Neural progenitor cell (in vitro differentiated cells): ENCODE data around the gene P3H2. TPM values are rescaled to one million over a fixed set of nuclear protein-coding genes. Genes with fewer than 3 reads are reported as not detected.

Source experiments
- DNase-seq: peaks from one replicate; pipeline ENCODE4 v3.0.0-alpha.2; 2016; ENCODE audit warnings: low spot score
- H2AFZ ChIP-seq: fragments of 200-600 bp; sonication (generic); replicated peaks from 2 replicates; pipeline ENCODE4 v1.6.1; 2016; ENCODE audit warnings: antibody characterized with exemption
- H3F3A ChIP-seq: fragments of 200-600 bp; sonication (generic); 2 replicates; pipeline ENCODE4 v1.6.1; 2016; ENCODE audit warnings: antibody characterized with exemption, low read depth
- H3K27ac ChIP-seq: fragments of 200-600 bp; sonication (generic); 2 replicates; pipeline ENCODE4 v1.5.1; 2016; ENCODE audit warnings: mild to moderate bottlenecking
- H3K27me3 ChIP-seq: fragments of 200-600 bp; sonication (generic); 2 replicates; pipeline ENCODE4 v1.6.1; 2016; ENCODE audit warnings: mild to moderate bottlenecking, moderate library complexity
- H3K36me3 ChIP-seq: fragments of 200-600 bp; sonication (generic); 2 replicates; pipeline ENCODE4 v1.5.1; 2016
- H3K4me1 ChIP-seq: fragments of 200-600 bp; sonication (generic); 2 replicates; pipeline ENCODE4 v1.6.1; 2016; ENCODE audit warnings: mixed run types
- H3K4me2 ChIP-seq: fragments of 200-600 bp; sonication (generic); 2 replicates; pipeline ENCODE4 v1.6.1; 2016
- H3K4me3 ChIP-seq: fragments of 200-600 bp; sonication (generic); 2 replicates; pipeline ENCODE4 v1.5.1; 2016
- H3K79me2 ChIP-seq: fragments of 200-600 bp; sonication (generic); 2 replicates; pipeline ENCODE4 v1.6.1; 2016; ENCODE audit warnings: low read depth
- H3K9ac ChIP-seq: fragments of 200-600 bp; sonication (generic); 2 replicates; pipeline ENCODE4 v1.6.1; 2016
- H3K9me3 ChIP-seq: fragments of 200-600 bp; sonication (generic); 2 replicates; pipeline ENCODE4 v1.5.1; 2016; ENCODE audit warnings: low read depth
- H4K20me1 ChIP-seq: fragments of 200-600 bp; sonication (generic); 2 replicates; pipeline ENCODE4 v1.6.1; 2016; ENCODE audit warnings: low read depth
- H3K27ac Mint-ChIP-seq: 3 replicates; pipeline ENCODE4 v1.8.0; 2021; ENCODE audit warnings: mixed read lengths
- H3K27me3 Mint-ChIP-seq: 2 replicates; pipeline ENCODE4 v1.8.0; 2022; ENCODE audit warnings: low read depth, mild to moderate bottlenecking, inconsistent platforms, moderate library complexity, mixed read lengths; ENCODE audit not compliant: insufficient read depth
- H3K36me3 Mint-ChIP-seq: 3 replicates; pipeline ENCODE4 v1.8.0; 2021; ENCODE audit warnings: mixed read lengths
- H3K4me1 Mint-ChIP-seq: 3 replicates; pipeline ENCODE4 v1.8.0; 2021; ENCODE audit warnings: mixed read lengths
- H3K4me3 Mint-ChIP-seq: 3 replicates; pipeline ENCODE4 v1.8.0; 2021; ENCODE audit warnings: mild to moderate bottlenecking, moderate library complexity, mixed read lengths
- H3K9me3 Mint-ChIP-seq: 3 replicates; pipeline ENCODE4 v1.8.0; 2020; ENCODE audit warnings: mixed read lengths
- CTCF ChIP-seq: fragments of 200-600 bp; sonication (generic); IDR thresholded peaks from 2 replicates; pipeline ENCODE4 v1.5.1; 2017; ENCODE audit warnings: antibody characterized with exemption, mild to moderate bottlenecking
- EZH2 ChIP-seq: fragments of 200-600 bp; sonication (generic); IDR thresholded peaks from 2 replicates; pipeline ENCODE4 v1.6.1; 2017; ENCODE audit warnings: antibody characterized with exemption, mild to moderate bottlenecking, moderate library complexity
- EZH2phosphoT487 ChIP-seq: fragments of 200-600 bp; sonication (generic); IDR thresholded peaks from 2 replicates; pipeline ENCODE4 v1.6.1; 2017; ENCODE audit warnings: antibody characterized with exemption
- total RNA-seq: library from RNA; depleted of rRNA; stranded (reverse); fragments of >200 nt; gene quantifications from 2 replicates; pipeline ENCODE4 v1.2.3, GENCODE V29; 2015; ENCODE audit warnings: low replicate concordance

Gene P3H2
- total RNA-seq, 1 donor from 2014 or later, result 21.4 TPM

GRCh38 chr3:189990826-189991225, 129.9 kb downstream of the P3H2 start:
- no peak overlapping the region for H3K27ac ChIP-seq
- no peak overlapping the region for H2AFZ ChIP-seq
- H3K4me1 ChIP-seq, result peaks cover 13% of the 10 kb centered on the region
- no peak overlapping the region for H3K4me3 Mint-ChIP-seq
- no peak overlapping the region for H3K4me2 ChIP-seq
- no peak overlapping the region for H3K9ac ChIP-seq
- H3K36me3 Mint-ChIP-seq, result peaks cover 10% of the 10 kb centered on the region
- H4K20me1 ChIP-seq, result no peaks in the 10 kb centered on the region
- DNase-seq, result no peak
- no peaks in the 10 kb centered on the region for H3K9me3 Mint-ChIP-seq
- H3K27me3 Mint-ChIP-seq, result peaks cover 2% of the 10 kb centered on the region
- H3K9me3 ChIP-seq, result no peaks in the 10 kb centered on the region
- H3K4me1 Mint-ChIP-seq, result peaks cover 6% of the 10 kb centered on the region
- no peak overlapping the region for H3K27ac Mint-ChIP-seq
- TF ChIP-seq EZH2, result no peak
- TF ChIP-seq EZH2phosphoT487, result no peak
- TF ChIP-seq CTCF, result no peak
- no peaks in the 10 kb centered on the region for H3K27me3 ChIP-seq
- H3K79me2 ChIP-seq, result no peaks in the 10 kb centered on the region
- H3K4me3 ChIP-seq, result no peak overlapping the region
- H3F3A ChIP-seq, result no peaks in the 10 kb centered on the region
- no peaks in the 10 kb centered on the region for H3K36me3 ChIP-seq

- Mint-ChIP-seq H3K4me1 (no peaks in the 10 kb centered on the region), H3K36me3 (peaks cover 6% of the 10 kb centered on the region), H3K9me3 (no peaks in the 10 kb centered on the region), H3K27ac (no peak overlapping the region), H3K27me3 (no peaks in the 10 kb centered on the region), H3K4me3 (no peak overlapping the region)
- DNase-seq, result no peak
- no peak overlapping the region for H3K27ac ChIP-seq
- H3K4me2 ChIP-seq, result no peak overlapping the region
- H3K4me3 ChIP-seq, result no peak overlapping the region
- no peak for TF ChIP-seq CTCF
- TF ChIP-seq EZH2, result no peak
- no peak for TF ChIP-seq EZH2phosphoT487
- H3K9me3 ChIP-seq, result no peaks in the 10 kb centered on the region
- no peak overlapping the region for H3K9ac ChIP-seq
- H3K36me3 ChIP-seq, result no peaks in the 10 kb centered on the region
- H3K79me2 ChIP-seq, result no peaks in the 10 kb centered on the region
- no peaks in the 10 kb centered on the region for H4K20me1 ChIP-seq
- H3F3A ChIP-seq, result no peaks in the 10 kb centered on the region
- no peak overlapping the region for H2AFZ ChIP-seq
- no peaks in the 10 kb centered on the region for H3K4me1 ChIP-seq
- no peaks in the 10 kb centered on the region for H3K27me3 ChIP-seq
Measured at GRCh38 chr3:189988854-189989253, 131.8 kb downstream of the P3H2 start.

GRCh38 chr3:189988322-189988721, 132.4 kb downstream of the P3H2 start:
- no peaks in the 10 kb centered on the region for H3K4me1 Mint-ChIP-seq
- H3K27ac ChIP-seq, result no peak overlapping the region
- no peaks in the 10 kb centered on the region for H3K27me3 ChIP-seq

More at GRCh38 chr3:189988322-189988721, 132.4 kb downstream of the P3H2 start:
- Histone ChIP-seq H3K36me3 (no peaks in the 10 kb centered on the region), H3K4me3 (no peak overlapping the region), H3K4me2 (no peak overlapping the region), H3F3A (no peaks in the 10 kb centered on the region), H3K9me3 (no peaks in the 10 kb centered on the region), H3K4me1 (no peaks in the 10 kb centered on the region), H3K9ac (no peak overlapping the region), H2AFZ (no peak overlapping the region), H4K20me1 (no peaks in the 10 kb centered on the region), H3K79me2 (no peaks in the 10 kb centered on the region)
- no peak for TF ChIP-seq CTCF
- TF ChIP-seq EZH2phosphoT487, result no peak
- no peak for TF ChIP-seq EZH2
- Mint-ChIP-seq H3K36me3 (peaks cover 6% of the 10 kb centered on the region), H3K4me3 (no peak overlapping the region), H3K9me3 (no peaks in the 10 kb centered on the region), H3K27me3 (no peaks in the 10 kb centered on the region), H3K27ac (no peak overlapping the region)
- DNase-seq, result no peak
